B cell (primary cell): ENCODE data around the gene TMEM221. TPM values are rescaled to one million over a fixed set of nuclear protein-coding genes. Genes with fewer than 3 reads are reported as not detected.

Experiments
- ATAC-seq: fragments of 200-7000 bp; cut with Tn5 transposase; one replicate; pipeline ENCODE4 v1.10.0; 2021; ENCODE audit warnings: low read depth, mild to moderate bottlenecking, moderate number of reproducible peaks, moderate library complexity
- CTCF ChIA-PET: fragments of 350-600 bp; sonication (Branson Sonifier 250); formaldehyde crosslinking; loops from one replicate; lab custom pipeline; 2021; ENCODE audit warnings: antibody characterized with exemption, inconsistent platforms; lab: Charles Lee
- POLR2A ChIA-PET: fragments of 350-600 bp; sonication (Branson Sonifier 250); formaldehyde crosslinking; loops from one replicate; lab custom pipeline; 2021; ENCODE audit warnings: antibody characterized with exemption; lab: Charles Lee
- DNase-seq: peaks from one replicate; pipeline ENCODE4 v3.0.0; 2013
- H2AFZ ChIP-seq: 2 replicates; pipeline ENCODE4 v1.6.1; 2012; ENCODE audit warnings: mild to moderate bottlenecking, low read depth, low read length; ENCODE audit not compliant: insufficient read depth, poor library complexity, severe bottlenecking
- H3K27ac ChIP-seq, 2 donors: 1 replicate in 1 of 2; 2 replicates in 1 of 2; pipeline ENCODE4 v1.5.1; 2012 to 2013; ENCODE audit warnings: low read length in 2 of 2, mild to moderate bottlenecking in 2 of 2, moderate library complexity in 1 of 2
- H3K27me3 ChIP-seq, 4 experiments: fragments of 200-600 bp in 1 of 4; sonication (generic) in 1 of 4; replicated peaks in 1 of 4; 1 replicate in 2 of 4; 2 replicates in 2 of 4; pipeline versions ENCODE4 v1.6.1 to v1.7.0; 2013 to 2016; ENCODE audit warnings: low read length in 3 of 4, mild to moderate bottlenecking in 2 of 4, mixed read lengths in 1 of 4, moderate library complexity in 1 of 4; ENCODE audit not compliant: insufficient read depth in 4 of 4, control insufficient read depth in 3 of 4; ENCODE audit errors: control extremely low read depth in 1 of 4
- H3K36me3 ChIP-seq, 2 experiments: replicated peaks in 1 of 2; 1 replicate in 1 of 2; 2 replicates in 1 of 2; pipeline versions ENCODE4 v1.6.1 to v1.7.1; 2013; ENCODE audit warnings: low read length in 1 of 2; ENCODE audit not compliant: insufficient read depth in 2 of 2, control insufficient read depth in 1 of 2; ENCODE audit errors: control extremely low read depth in 1 of 2, extremely low read depth in 1 of 2
- H3K4me1 ChIP-seq, 2 donors: fragments of 200-600 bp in 1 of 2; sonication (generic) in 1 of 2; 1 replicate in 1 of 2; 2 replicates in 1 of 2; pipeline versions ENCODE4 v1.5.1 to v1.6.1; 2013 to 2017; ENCODE audit warnings: low read length in 2 of 2; ENCODE audit not compliant: control insufficient read depth in 2 of 2, insufficient read depth in 2 of 2
- H3K4me2 ChIP-seq: replicated peaks from 2 replicates; pipeline ENCODE3; 2012; ENCODE audit warnings: mild to moderate bottlenecking, low read depth, low read length; ENCODE audit not compliant: poor library complexity, severe bottlenecking
- H3K4me3 ChIP-seq, 5 experiments: fragments of 200-600 bp in 1 of 5; sonication (generic) in 1 of 5; 1 replicate in 3 of 5; 2 replicates in 2 of 5; pipeline versions ENCODE4 v1.5.1 to v1.7.0; 2011 to 2016; ENCODE audit warnings: low read length in 4 of 5, mild to moderate bottlenecking in 4 of 5, low read depth in 2 of 5, control low read depth in 1 of 5, moderate library complexity in 1 of 5; ENCODE audit not compliant: insufficient read depth in 1 of 5; ENCODE audit errors: control extremely low read depth in 1 of 5, extremely low read depth in 1 of 5
- H3K79me2 ChIP-seq: fragments of 200-600 bp; sonication (generic); one replicate; pipeline ENCODE4 v1.6.0; 2016; ENCODE audit warnings: low read length; ENCODE audit not compliant: control insufficient read depth, insufficient read depth
- H3K9ac ChIP-seq: fragments of 200-600 bp; sonication (generic); 2 replicates; pipeline ENCODE4 v1.6.1; 2017; ENCODE audit warnings: mild to moderate bottlenecking, low read length, moderate library complexity
- H3K9me3 ChIP-seq, 3 donors: one replicate each; pipeline versions ENCODE4 v1.6.1 to v1.7.1; 2013; ENCODE audit warnings: low read length in 2 of 3; ENCODE audit not compliant: control insufficient read depth in 2 of 3, insufficient read depth in 1 of 3; ENCODE audit errors: control extremely low read depth in 1 of 3
- H4K20me1 ChIP-seq: 2 replicates; pipeline ENCODE4 v1.6.0; 2012; ENCODE audit warnings: mild to moderate bottlenecking, low read length; ENCODE audit not compliant: insufficient read depth, control insufficient read depth, poor library complexity, severe bottlenecking
- H3K27ac Mint-ChIP-seq: one replicate; pipeline ENCODE4 v1.8.0; 2021; ENCODE audit warnings: mixed read lengths
- H3K27me3 Mint-ChIP-seq: one replicate; pipeline ENCODE4 v1.8.0; 2021; ENCODE audit warnings: mixed read lengths
- H3K4me1 Mint-ChIP-seq: one replicate; pipeline ENCODE4 v1.8.0; 2021; ENCODE audit warnings: mixed read lengths
- H3K4me3 Mint-ChIP-seq: one replicate; pipeline ENCODE4 v1.8.0; 2021; ENCODE audit warnings: mixed read lengths
- H3K9me3 Mint-ChIP-seq: one replicate; pipeline ENCODE4 v1.8.0; 2022; ENCODE audit warnings: mixed read lengths; ENCODE audit not compliant: insufficient read depth
- CTCF ChIP-seq: fragments of 200-600 bp; IDR thresholded peaks from one replicate; pipeline ENCODE4 v1.8.0; 2022; ENCODE audit warnings: antibody characterized with exemption, mild to moderate bottlenecking
- EZH2 ChIP-seq: IDR thresholded peaks from 2 replicates; pipeline ENCODE4 v1.6.1; 2012; ENCODE audit warnings: borderline replicate concordance, low read depth, mild to moderate bottlenecking, moderate library complexity, low read length; ENCODE audit not compliant: insufficient read depth, poor library complexity, severe bottlenecking
- WGBS: methylation state at CpG from one replicate; pipeline ENCODE4 v1.1.5; 2013; ENCODE audit warnings: missing lambda C conversion rate; ENCODE audit not compliant: insufficient coverage; 5-methylcytosine and 5-hydroxymethylcytosine counted together
- intact Hi-C: fragments of 100-400 bp; cut with micrococcal nuclease; formaldehyde crosslinking; loops from one replicate; pipeline ENCODE4 v1.10.0; 2022
- polyA minus RNA-seq: library from RNA; depleted of rRNA, polyadenylated mRNA; stranded (reverse); fragments of >200 nt; gene quantifications from 2 replicates; pipeline ENCODE4 v1.2.3, GENCODE V29; 2012
- polyA plus RNA-seq: library from polyadenylated mRNA; depleted of rRNA; stranded (reverse); fragments of >200 nt; gene quantifications from 2 replicates; pipeline ENCODE4 v1.2.3, GENCODE V29; 2012
- total RNA-seq, 2 donors: library from RNA; stranded (reverse); fragments of 120-200 nt in 1 of 2; gene quantifications; 1 replicate in 1 of 2; 2 replicates in 1 of 2; pipeline versions ENCODE4 v1.2.3 to v1.2.4, GENCODE V29; 2013 to 2022

The TMEM221 gene
- total RNA-seq (not detected in 2 replicates), polyA plus RNA-seq (not detected in 2 replicates), polyA minus RNA-seq (not detected in 2 replicates)
- total RNA-seq (2013), result not detected

- peaks cover 13% of the 10 kb centered on the region for H3K4me1 Mint-ChIP-seq
- H3K9me3 Mint-ChIP-seq, result no peaks in the 10 kb centered on the region
- H2AFZ ChIP-seq, result peak within 1 kb of the TSS; percentile 28
- peak; percentile 86 for ATAC-seq
- no peaks in the 10 kb centered on the region for H4K20me1 ChIP-seq
- H3K27me3 Mint-ChIP-seq, result peaks cover 28% of the 10 kb centered on the region
- peak within 1 kb of the TSS; percentile 79 for H3K4me2 ChIP-seq
- H3K4me3 ChIP-seq, result peak within 1 kb of the TSS in 3 of 5 experiments; percentile 3 to 29 (median 15)
- H3K4me3 Mint-ChIP-seq, result peak within 1 kb of the TSS; percentile 48
- 1% methylated on average over 79 of the region's 81 CpGs for WGBS
- H3K9ac ChIP-seq, result no peak within 1 kb of the TSS
- no peaks in the 10 kb centered on the region for H3K79me2 ChIP-seq
- no peak within 1 kb of the TSS for H3K27ac Mint-ChIP-seq
- no peak within 1 kb of the TSS for H3K27ac ChIP-seq
- DNase-seq, result peak; percentile 73
- peaks cover 2 to 3% (median 2%) of the 10 kb centered on the region in 3 donors for H3K9me3 ChIP-seq
- POLR2A ChIA-PET, result no interaction called here
- H3K36me3 ChIP-seq, result no peaks in the 10 kb centered on the region
- intact Hi-C loops, result loop anchor here (10.0 kb wide), 1 partner anchor 406 kb away; the partner anchor contains the start of gene RPL18A
- TF ChIP-seq EZH2 (no peak), CTCF (peak; percentile 68)
- CTCF ChIA-PET, result interaction anchor here (0.6 to 2.2 kb wide), 8 partner anchors 10 to 125 kb away, joined by 3 to 8 read pairs (median 3); partner anchors contain the start of gene BST2
- peaks cover 0 to 53% (median 15%) of the 10 kb centered on the region in 4 experiments for H3K27me3 ChIP-seq
- H3K4me1 ChIP-seq, result peaks cover 6 to 12% of the 10 kb centered on the region in 2 donors
Measured at GRCh38 chr19:17448131-17448967, at the start of gene TMEM221. Gene TMEM221, minus strand, starts transcription at chr19:17448668. Its CDS starts 206 bp downstream, at chr19:17448462.
